ENCODE measurements around the gene CDIPT.
"Not testable (repeated sequence)": the region's sequence is repeated elsewhere in the genome, so short reads cannot be mapped to it uniquely, and the experiment has no call there.

The CDIPT gene

DNA sequence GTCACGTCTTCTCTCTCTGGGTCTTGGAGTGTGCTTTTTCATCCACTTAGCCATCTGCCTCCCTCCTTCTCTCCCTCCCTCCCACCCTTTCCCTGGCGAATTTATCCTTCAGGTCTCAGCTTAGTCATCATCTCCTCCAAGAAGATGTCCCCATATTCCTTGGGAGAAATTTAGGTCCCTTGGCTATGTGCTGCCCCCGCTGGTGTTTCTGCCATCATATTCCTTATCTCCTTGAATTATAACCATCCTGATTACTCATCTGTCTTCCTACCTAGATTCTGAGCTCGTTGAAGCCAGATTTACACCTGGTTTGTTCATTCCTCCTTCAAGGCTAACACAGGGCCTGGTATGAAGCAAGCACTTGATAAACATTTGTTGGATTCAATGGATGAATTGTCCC, 31.3 kb upstream of the CDIPT start:
- DNase-seq, result no peak

DNA sequence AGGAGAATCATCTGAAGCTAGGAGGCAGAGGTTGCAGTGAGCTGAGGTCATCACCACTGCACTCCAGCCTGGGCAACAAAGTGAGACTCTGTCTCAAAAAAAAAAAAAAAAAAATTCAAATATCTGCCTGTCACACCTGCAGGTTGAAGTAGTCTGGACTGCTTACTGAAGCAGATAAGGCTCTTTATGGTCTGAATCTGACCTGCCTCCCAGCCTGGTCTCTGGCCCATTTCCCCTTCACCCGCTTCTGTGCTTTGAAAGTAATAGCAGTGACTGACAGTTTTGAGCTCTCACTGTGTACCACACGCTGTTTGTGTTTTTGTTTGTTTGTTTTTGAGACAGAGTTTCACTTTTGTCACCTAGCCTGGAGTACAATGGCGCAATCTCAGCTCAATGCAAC, 30.5 kb upstream of the CDIPT start:
- no peak for DNase-seq

DNA sequence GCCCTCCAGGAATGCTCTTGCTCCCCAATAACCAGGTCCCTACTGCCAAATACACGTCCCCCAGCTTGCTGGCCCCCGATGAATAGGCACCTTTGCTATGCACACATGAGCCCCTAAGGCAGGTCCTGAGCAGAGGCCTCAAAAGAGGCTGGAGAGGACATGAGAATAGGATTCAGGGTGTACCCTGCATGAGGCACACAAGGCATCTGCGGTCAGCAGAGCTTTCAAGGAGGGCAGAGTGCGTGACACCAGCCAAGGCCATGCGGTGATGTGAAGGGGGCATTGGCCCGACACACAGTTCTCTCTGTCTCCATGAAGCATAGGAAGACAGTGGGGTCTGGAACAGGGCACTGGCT, 29.4 kb upstream of the CDIPT start:
- no peak for DNase-seq

DNA sequence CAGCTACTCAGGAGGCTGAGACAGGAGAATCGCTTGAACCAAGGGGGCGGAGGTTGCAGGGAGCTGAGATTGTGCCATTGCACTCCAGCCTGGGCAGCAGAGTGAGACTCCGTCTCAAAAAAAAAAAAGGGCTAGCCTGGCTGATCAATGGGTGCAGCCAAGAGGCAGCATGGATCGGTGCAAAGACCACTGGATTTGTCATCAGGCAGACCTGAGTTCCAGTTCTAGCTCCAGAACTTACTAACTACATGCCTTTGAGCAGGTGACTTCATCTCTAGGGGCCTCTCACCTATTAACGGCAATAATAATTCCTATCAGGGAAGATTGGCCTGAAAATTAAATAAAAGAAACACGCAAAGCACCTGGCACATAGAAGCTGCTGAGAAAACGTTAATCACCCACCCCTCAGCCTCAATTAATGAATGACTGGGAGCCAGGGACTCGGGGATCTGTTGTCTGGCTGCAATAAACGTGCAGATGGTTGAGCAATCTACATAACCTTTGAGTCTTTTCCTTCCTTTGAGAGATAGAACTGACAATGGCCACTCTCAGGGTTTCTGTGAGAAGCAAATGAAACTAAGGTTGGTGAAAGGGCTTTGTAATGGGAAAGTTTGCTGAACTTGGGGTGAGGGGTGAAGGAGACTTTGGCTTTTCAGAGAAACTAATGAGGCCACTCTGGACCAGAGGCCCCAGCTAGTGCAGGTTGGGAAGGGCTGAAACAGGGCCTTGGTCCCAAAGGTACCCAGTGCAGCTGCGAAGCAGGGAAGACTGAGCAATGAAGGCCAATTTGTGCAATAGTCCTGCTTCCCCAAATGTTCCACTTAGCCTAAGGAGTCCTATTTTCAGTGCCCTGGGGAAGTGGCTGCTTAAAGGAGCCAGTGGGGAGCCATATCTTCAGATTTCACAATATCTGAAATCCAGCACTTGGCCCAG, 28.8 kb upstream of the CDIPT start:
- no peak for DNase-seq

DNA sequence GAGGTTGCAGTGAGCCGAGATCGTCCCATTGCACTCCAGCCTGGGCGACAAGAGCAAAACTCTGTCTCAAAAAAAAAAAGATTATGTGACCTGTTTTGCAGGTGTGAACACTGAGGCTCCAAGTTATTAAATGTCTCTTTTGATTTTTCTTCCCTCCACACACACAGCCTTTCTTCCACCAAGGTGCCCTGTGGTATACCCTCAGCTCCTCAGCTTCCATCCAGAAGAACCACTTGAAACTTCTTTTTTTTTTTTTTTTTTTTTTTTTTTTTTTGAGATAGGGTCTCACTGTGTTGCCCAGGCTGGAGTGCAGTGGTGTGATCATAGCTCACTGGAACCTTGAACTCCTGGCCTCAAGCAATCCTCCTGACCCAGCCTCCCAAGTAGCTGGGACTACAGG, 26.3 kb upstream of the CDIPT start:
- DNase-seq, result not testable (repeated sequence)

DNA sequence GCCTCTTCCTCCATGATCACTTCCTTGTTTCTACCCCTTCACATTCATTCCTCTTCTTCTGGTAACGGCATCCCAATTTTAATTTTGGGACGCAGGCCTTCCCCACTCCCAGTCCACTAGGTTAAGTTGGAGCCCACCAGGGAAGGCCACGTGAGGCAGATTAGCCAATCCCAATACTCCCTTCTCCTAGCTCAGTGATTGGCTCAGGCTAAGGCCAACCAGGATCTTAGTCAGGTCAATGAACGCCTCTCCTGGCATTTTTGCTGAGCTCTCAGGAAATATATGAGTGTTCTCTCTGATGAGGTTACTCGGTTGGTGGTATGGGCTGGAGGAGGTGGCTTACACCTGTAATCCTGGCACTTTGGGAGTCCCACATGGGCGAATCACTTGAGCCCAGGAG, 21.0 kb upstream of the CDIPT start:
- no peak for DNase-seq

DNA sequence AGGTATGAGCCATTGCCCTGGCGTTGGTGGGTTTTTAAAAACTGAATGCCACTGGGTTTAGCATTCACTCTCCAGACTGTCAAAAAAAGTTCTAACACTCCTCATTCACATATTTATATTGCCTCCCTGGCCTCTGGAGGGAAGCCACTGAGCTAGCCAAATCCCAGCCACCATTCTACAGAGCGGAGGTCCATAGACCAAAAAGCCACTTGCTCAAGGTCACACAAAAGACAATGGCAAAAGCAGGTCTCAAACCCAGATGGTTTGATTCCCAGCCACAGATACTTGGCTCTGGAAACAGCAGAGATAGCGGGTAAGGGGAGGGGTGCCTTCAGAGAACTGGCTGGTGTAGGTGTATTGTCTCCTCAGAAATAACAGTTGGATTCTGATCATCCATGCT, 18.0 kb upstream of the CDIPT start:
- no peak for DNase-seq

DNA sequence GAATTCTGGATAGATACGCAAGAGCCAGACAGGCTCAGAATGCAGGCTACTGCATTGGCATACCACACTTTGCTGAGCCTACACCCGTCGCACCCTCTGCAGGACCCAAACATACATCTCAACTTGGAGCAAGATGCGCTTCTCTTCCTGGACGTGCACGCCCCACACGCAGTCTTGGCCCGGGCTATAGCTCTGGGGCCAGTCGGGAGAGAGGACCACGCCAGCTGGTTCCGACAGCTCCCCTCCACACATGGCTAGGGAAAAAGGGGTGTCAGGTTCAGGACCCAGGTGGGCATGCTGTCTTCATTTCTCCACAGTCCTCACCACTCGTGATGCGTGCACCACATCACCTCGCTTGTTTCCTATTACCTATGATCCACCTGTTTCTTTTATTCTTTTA, 15.1 kb upstream of the CDIPT start:
- no peak for DNase-seq

DNA sequence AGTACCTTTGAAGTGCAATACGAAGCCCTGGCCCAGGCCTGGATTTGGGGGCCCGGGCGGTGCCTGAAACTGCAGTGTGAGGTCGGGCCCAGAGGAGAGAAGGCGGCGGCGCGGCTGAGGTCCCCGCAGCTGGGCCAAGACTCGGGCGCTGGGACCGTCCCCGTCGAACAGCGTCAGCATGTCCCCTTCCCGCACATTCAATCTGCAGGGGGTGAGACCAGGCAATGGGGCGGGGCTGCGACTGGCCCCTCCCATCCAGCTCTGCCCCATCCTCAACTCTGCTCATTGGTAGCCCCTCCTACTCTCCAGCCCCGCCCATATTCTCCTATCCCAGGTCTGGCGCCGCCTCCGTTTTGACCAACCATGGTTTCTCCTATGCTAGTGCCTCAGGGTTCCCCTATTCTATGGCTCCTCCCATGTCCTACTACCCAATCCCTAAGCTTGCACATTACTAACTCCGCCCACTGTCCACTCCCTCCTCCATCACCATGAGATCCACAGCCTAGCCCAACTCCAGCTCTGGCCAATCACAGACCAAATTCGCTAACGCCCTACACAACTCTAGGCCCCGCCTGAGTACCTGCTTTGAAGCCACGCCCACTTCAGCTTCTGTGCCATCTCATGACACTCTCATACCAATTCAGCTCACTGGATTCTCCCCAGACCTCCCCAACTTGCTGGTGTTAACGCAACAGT, 14.4 kb upstream of the CDIPT start:
- DNase-seq, result peak; percentile 97

DNA sequence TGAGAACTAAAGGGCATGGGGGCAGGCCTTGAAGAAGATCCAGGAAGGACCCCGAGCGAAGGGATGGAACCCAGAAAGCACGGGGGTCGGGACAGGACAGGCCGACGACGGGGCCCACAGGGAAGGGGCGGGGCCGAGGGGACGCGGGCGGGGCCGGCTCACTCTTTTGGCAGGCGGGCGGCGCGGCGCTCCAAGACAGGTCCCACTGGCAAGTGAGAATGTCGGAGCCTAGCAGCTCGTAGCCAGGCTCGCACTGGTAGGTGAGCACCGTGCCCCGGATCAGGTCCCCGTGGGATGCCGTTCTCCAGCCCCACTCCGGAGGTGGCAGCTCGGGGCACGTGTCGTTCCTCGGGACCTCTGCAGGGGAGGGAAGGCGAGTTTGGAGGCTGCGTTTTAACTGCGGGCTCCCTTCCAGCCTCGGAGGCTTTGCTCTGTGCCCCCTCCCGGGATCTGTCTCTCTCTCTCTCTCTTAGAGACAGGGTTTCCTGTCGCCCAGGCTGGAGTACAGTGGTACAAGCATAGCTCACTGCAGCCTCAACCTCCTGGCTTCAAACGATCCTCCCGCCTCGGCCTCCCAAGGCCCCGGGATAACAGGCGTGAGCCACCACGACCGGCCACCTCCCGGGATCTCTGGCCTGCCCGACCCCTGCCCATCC, 13.7 kb upstream of the CDIPT start:
- no peak for DNase-seq

DNA sequence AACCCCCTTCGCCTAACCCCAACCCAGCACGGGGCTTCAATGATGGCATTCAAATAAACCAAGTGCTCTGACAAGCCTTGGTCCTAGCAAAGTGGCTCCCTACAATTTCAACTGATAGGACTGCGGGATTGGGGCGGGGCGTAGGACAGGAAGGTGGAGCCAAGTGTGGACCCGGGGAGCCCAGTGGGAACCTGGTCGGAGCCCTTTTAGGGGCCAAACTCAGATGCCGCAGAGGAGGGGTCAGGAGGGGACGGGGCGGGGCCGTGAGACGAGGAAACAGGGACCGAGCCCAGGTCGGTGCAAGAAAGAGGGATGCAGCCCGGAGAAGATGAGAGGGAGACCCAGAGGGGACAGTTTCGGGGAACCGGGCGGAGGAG, 13.2 kb upstream of the CDIPT start:
- no peak for DNase-seq

DNA sequence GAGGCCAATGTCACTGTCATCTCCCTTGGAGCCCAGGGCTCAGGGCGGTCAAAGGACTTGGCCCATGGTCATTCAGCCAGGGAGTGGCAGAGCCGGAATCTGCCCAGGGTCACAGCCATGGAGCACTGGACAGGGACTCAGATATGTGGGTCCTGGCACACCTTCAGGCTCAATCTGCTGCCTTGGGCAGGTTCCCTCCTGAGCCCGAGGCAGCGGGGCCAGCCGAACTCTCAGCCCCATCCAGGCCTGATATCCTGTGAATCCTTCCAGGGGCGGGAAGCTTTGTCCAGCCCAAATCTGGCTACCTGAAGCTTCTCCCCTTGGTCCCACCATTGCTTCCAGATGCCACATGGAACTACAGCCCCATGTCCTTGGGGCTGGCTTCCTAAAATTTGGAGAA, 12.2 kb upstream of the CDIPT start:
- DNase-seq, result no peak

DNA sequence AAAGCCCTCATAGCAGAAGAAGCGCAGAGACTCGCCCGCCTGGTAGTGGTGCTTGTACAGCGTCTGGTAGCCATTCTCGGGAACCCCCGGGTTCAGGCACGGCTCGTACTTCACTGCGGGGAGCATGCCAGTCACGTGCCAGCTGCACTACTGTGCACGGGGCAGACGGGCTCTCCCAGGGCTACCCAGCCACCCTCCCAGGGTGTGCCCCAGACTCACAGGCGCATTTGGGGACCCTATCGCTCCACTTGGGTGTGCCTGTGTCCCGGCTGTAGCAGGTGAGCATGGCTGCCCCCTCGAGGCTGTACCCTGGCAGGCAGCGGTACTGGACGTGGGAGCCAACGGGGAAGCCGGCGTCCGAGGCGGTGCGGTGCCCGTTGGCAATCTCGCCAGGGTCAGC, 10.3 kb upstream of the CDIPT start:
- no peak for DNase-seq

DNA sequence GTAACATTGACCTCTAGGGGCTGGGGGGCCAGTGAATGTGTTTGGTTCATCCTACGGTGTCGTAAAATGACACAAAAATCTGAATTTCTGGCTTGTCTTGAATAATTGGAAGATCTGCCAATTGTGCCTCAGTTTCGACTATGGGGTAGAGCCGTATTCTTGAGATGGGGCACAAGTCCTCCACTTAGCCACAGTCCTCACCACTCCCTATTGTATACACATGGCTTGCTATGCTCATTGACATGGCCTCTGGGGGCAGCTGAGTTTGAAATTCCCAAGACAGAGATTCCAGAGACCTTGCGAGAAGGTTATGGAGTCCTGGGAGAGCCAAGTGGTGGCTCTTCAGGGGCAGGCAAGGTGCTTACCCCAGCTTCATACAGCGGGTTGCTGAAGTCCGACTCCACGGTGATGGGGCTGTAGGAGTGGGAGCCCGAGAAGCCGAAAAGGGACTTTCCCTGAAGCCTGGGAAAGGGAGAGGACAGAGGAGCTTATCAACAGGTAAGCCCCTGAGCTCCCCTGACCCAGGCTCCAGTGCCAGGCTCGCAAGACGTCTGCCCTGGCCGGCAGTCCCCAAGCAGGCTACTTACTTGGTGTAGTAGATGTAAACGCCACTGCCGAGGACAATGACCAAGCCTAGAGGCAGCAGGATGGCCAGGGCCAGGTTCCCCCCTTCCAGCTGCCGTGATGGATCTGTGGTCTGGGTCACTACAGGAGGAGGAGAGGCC, 9.0 kb upstream of the CDIPT start:
- no peak for DNase-seq

DNA sequence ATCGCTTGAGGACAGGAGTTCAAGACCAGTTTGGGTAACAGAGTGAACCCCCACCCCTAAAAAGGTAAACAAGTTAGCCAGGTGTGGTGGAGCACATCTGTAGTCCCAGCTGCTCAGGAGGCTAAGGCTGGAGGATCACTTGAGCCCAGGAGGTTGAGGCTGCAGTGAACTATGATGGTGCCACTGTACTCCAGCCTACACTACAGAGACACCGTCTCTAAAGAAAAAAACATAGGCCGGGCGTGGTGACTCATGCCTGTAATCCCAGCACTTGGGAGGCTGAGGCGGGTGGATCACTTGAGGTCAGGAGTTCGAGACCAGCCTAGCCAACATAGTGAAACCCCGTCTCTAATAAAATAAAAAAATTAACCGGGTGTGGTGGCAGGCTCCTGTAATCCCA, 6.0 kb upstream of the CDIPT start:
- DNase-seq, result not testable (repeated sequence)

DNA sequence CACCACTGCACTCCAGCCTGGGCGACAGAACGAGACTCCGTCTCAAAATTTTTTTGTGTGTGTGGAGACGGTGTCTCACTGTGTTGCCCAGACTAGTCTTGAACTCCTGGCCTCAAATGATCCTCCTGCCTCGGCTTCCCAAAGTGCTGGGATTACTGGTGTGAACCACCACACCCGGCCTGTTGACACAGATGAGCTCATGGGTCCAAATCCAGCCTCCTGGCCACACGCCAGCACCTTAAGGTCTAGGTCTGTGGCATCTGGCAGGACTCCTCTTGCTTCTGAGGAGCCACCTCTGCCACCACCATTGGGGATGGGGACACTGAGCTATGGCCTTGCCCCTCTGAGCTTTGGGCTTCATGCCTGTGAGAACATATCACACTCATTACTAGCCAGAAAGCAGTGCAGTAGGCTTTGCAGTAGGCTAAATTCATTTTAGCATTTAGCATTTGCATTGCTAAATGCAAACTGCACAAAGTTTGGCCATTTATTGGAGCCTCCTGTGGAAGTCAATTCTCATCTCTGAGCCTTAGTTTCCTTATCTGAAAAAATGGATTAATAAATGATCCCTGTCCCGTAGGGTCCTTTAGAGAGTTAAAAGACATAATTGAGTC, 5.5 kb upstream of the CDIPT start:
- DNase-seq, result no peak

DNA sequence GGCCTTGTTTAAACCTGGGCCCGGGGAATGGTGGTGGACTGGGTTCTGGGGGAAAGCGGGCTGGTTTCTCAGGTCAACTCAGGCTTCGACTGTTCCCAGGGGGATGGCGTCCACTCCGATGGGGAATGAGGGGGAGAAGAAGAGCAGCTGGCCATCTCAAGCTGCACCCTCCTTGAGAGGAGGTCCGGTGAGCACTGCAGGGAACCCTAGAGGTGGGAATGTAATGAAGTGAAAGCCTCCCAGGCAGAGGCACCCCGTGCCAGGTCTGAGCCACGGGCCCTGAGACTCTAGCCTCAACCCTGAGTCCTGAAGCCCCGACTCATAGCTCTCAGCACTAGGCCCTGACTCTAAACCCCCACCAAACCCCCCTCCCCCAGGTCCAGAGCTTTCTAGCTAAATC, 1.2 kb upstream of the CDIPT start:
- DNase-seq, result no peak

DNA sequence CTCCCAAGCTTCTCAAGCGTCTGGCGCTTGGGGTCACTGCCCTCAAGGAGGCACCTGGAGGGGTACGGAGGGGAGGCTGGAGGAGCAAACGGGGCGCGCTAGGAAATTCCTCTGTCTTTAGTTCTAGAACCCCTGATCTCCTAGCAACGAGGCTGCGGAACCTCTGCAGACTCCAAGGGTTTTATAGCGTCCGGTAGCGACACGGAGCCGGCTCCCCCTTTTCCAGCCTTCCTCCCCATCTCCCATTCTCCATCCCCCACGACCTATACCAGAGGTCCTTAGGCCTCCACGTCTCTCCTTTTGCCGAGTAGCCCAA, 601 bp upstream of the CDIPT start:
- no peak for DNase-seq

DNA sequence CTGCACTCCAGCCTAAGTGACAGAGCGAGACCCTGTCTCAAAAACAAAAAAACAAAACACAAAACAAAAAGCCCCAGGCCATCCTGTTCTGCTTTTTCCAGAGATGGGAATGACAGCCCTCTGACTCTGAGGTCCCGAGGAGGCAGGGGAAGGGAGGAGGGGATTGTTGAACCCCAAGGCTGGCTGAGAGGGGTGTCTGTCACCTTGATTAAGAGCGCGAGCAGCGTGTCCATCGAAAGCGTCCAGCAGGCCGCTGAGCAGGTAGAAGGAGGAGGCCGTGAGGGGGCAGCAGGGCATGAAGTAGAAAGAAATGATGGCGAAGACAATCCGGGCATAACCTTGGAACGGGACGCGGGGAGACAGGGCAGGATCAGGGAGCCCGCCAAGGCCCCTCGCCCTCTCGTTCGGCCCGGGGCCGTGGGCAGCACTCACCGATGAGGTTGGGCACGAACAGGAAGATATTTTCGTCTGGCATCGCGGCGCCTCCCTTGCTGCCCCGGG, 593 bp downstream of the CDIPT start:
- DNase-seq, result no peak

DNA sequence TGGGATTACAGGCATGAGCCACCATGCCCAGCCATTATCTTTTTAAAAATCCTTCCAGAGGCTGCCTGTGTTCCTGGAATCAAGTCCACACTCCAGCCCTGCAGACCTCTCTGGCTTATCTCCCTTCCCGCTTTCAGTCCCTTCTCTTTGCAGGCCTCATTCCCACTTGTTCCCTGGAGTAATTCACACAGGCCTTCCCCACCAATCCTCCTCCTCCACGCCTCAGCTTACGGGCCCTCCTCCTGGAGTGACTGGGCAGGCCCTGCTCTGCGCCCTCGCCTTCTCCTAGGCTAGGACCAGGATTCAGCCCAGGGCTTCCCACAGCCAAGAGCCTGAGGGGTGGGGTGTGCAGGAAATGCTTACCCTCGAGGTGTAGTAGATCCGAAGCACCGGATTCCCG, 2.8 kb downstream of the CDIPT start:
- no peak for DNase-seq

DNA sequence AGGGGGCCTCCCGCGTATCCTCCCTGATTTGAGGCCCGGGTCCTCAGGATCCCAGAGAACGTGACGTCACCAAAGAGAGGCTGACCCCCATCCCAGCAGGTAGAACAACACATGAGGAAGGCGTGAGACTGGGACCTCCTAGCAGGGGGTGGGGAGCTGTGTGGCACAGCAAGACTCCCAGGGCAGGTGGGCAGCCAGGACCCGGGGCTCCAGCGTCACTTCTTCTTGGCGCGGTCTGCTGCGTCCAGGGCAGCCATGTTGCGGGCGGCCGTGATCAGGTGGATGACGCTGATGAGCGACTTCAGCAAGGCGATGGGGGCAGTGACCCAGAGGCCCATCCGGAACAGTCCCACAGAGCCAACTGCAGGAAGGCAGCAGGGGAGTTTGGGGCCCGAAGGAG, 4.1 kb downstream of the CDIPT start:
- no peak for DNase-seq

DNA sequence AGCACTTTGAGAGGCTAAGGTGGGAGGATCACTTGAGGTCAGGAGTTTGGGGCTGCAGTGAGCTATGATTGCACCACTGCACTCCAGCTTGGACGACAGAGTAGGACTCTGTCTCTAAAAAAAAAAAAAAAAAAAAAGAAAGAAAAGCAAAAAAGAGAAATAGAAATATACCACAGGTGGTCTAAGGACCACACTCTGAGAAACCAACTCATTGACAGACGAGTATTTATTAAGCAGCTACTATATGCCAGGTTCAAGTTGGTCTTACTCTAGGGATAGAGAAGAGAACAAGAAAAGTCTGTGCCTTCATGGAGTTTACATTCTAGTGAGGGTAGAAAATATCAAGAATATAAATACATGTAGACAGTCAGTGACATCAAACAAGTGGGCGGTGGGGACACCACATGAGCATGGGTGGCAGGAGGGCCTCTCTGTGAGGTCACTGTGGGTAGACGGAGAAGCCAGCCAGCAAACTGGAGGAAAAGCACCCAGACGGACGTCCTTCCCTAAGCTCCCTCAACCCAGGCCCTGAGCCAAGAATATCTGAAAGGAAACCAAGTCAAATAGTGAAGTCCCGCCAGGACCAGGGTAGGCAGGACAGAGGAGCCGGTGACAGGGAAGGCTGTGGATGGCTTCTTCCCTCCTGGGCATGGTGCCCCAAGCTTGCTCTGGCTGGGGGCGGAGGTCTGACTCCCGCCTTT, 4.7 kb downstream of the CDIPT start:
- DNase-seq, result no peak
